ENCODE data around the gene TMEM143.
A peak's percentile ranks its signal among the peaks of the same experiment; 100 is the strongest.

Gene TMEM143

GRCh38 chr19:48332351-48332661 is 31.4 kb downstream of the TMEM143 start:
- no peak for TF ChIP-seq MYC (IDR thresholded peaks at IDR 0.05; ENCODE audit: low read depth, low read length)
- H3K4me3 ChIP-seq (ENCODE audit: low read depth, low read length), result peak overlapping the region; percentile 68
- no peak for DNase-seq (ENCODE audit: low read depth)

- H3K4me3 ChIP-seq (ENCODE audit: low read depth, low read length), result peak overlapping the region; percentile 50
- DNase-seq (ENCODE audit: low read depth), result peak; percentile 100
Observed at GRCh38 chr19:48330012-48330681, 33.6 kb downstream of the TMEM143 start.

GRCh38 chr19:48329167-48329891 is 34.4 kb downstream of the TMEM143 start:
- peak; percentile 93 for DNase-seq (ENCODE audit: low read depth)
- H3K4me3 ChIP-seq (ENCODE audit: low read depth, low read length), result peak overlapping the region; percentile 50

More at GRCh38 chr19:48330012-48330681, 33.6 kb downstream of the TMEM143 start:
- TF ChIP-seq CTCF (IDR thresholded peaks at IDR 0.05; ENCODE audit: low read depth, low read length) (peak; percentile 44), MAX (IDR thresholded peaks at IDR 0.05; ENCODE audit: low read depth, low read length) (peak; percentile 70), MYC (IDR thresholded peaks at IDR 0.05; ENCODE audit: low read depth, low read length) (peak; percentile 71), POLR2A (IDR thresholded peaks at IDR 0.05; ENCODE audit: extremely low read depth, insufficient read length) (peak; percentile 32)

GRCh38 chr19:48325265-48325910 is 38.4 kb downstream of the TMEM143 start, which contains the start of gene EMP3:
Gene EMP3 (plus strand): TSS chr19:48325552. CDS start chr19:48326845, 1,293 bp downstream.
- peak; percentile 99 for DNase-seq (ENCODE audit: low read depth)
- TF ChIP-seq POLR2A (IDR thresholded peaks at IDR 0.05; ENCODE audit: extremely low read depth, insufficient read length), result no peak
- TF ChIP-seq MYC (IDR thresholded peaks at IDR 0.05; ENCODE audit: low read depth, low read length), result no peak
- no peak for TF ChIP-seq CTCF (IDR thresholded peaks at IDR 0.05; ENCODE audit: low read depth, low read length)
- no peak for TF ChIP-seq MAX (IDR thresholded peaks at IDR 0.05; ENCODE audit: low read depth, low read length)
- H3K4me3 ChIP-seq (ENCODE audit: low read depth, low read length), result peak within 1 kb of the TSS; percentile 93

More at GRCh38 chr19:48329167-48329891, 34.4 kb downstream of the TMEM143 start:
- TF ChIP-seq MYC (IDR thresholded peaks at IDR 0.05; ENCODE audit: low read depth, low read length) (no peak), CTCF (IDR thresholded peaks at IDR 0.05; ENCODE audit: low read depth, low read length) (no peak), POLR2A (IDR thresholded peaks at IDR 0.05; ENCODE audit: extremely low read depth, insufficient read length) (no peak), MAX (IDR thresholded peaks at IDR 0.05; ENCODE audit: low read depth, low read length) (no peak)

- TF ChIP-seq MYC (IDR thresholded peaks at IDR 0.05; ENCODE audit: low read depth, low read length), result no peak
- TF ChIP-seq POLR2A (IDR thresholded peaks at IDR 0.05; ENCODE audit: extremely low read depth, insufficient read length), result no peak
- no peak for TF ChIP-seq CTCF (IDR thresholded peaks at IDR 0.05; ENCODE audit: low read depth, low read length)
- no peak for TF ChIP-seq MAX (IDR thresholded peaks at IDR 0.05; ENCODE audit: low read depth, low read length)
- H3K4me3 ChIP-seq (ENCODE audit: low read depth, low read length), result peak overlapping the region; percentile 82
- DNase-seq (ENCODE audit: low read depth), result peak; percentile 100
Observed at GRCh38 chr19:48321622-48322591, 41.8 kb downstream of the TMEM143 start.
